ENCODE data around the gene ZBTB40.

DNA sequence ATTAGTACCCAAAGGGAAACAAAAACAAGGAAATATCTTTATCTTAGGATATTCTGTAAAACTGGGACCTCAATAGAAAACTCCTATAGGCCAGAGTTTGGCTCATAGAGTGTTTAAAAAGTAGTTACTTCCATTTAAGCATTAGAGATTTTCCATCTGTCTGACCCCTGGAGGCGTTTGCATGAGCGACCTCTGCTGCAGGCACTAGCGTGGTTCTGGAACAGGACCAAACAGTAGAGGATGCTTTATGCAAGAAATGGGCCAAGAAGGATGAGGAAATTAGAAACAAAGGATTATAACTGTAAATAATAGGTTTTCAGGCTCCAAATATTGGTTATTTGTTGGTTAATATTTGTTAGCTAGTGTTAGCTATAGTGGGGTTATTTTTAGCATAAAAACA is 5.7 kb downstream of the ZBTB40 start:
- TF ChIP-seq, protein P1, sequence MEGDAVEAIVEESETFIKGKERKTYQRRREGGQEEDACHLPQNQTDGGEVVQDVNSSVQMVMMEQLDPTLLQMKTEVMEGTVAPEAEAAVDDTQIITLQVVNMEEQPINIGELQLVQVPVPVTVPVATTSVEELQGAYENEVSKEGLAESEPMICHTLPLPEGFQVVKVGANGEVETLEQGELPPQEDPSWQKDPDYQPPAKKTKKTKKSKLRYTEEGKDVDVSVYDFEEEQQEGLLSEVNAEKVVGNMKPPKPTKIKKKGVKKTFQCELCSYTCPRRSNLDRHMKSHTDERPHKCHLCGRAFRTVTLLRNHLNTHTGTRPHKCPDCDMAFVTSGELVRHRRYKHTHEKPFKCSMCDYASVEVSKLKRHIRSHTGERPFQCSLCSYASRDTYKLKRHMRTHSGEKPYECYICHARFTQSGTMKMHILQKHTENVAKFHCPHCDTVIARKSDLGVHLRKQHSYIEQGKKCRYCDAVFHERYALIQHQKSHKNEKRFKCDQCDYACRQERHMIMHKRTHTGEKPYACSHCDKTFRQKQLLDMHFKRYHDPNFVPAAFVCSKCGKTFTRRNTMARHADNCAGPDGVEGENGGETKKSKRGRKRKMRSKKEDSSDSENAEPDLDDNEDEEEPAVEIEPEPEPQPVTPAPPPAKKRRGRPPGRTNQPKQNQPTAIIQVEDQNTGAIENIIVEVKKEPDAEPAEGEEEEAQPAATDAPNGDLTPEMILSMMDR (IDR thresholded peaks at IDR 0.05; ENCODE audit: borderline replicate concordance, extremely low read depth, low read length, poor library complexity, severe bottlenecking) = no peak
- TF ChIP-seq EZH2 (IDR thresholded peaks at IDR 0.05; ENCODE audit: borderline replicate concordance, low read depth, low read length, severe bottlenecking) = no peak

All from DND-41 (cell line).